NOMO-1 (cell line): ENCODE measurements around the gene AP1M2.
A peak's percentile ranks its signal among the peaks of the same experiment; 100 is the strongest.
"Not testable (repeated sequence)": the region's sequence is repeated elsewhere in the genome, so short reads cannot be mapped to it uniquely, and the experiment has no call there.

Source experiments
- DNase-seq, 2 experiments: peaks; one replicate each; lab custom pipeline; 2025; ENCODE audit not compliant: unreplicated experiment in 2 of 2; lab: John Stamatoyannopoulos, UW

The AP1M2 gene

DNA sequence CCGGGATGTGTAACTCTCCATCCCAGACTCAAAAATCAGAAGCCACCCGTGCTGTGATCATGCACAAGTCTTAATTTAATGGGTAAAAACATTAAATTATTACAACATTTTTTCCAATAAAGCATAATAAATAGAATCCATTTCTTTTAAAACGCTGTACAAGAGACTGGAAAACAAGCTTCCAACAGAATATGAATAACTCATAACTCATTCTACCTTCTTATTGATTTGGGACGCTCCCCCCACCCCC is 20.8 kb downstream of the AP1M2 start:
- DNase-seq: no peak

DNA sequence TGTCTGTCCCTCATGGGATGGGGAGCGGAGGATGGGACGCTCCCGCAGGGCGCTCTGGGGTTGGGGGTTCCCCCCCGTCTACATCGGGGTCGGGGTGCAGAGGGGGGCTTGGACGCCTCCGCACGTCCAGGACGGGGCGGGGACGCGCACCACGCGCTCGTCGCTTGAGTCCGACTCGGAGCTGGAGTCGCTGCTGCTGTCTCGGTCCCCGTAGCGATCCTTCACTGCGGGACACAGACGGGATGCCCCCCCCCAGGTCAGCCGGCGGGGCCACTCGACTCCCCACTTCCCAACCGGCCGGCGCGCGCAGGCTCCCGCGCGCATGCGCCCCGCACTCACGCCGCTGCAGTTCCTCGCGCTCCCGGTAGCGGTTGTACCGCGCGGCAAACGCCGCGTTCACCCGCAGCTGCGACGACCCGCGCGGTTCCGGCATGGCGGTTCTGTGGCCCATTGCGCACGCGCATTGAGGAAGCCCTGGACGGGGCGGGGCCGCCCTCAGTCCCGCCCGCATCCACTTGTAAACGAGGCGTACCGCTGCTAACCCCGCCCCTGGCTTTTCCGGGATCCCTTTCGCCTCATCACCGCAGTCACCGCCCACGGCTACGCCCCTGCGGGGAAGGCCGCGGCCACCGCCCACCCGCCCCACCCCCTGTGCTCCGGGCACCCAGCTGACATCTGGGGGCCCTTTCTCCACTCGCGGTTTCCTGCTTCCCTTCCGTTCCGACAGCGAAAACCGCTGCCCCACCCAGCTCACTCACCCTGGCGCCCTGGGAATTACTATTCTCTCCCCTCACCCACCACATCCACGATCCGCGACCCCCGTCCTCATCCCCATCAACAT is 21.3 kb downstream of the AP1M2 start, which contains the start of gene KRI1:
KRI1 (minus strand) TSS at position 444 of the 841 bp plus-strand sequence; CDS start at position 433, 11 bp downstream.
- DNase-seq: peak; percentile 98

DNA sequence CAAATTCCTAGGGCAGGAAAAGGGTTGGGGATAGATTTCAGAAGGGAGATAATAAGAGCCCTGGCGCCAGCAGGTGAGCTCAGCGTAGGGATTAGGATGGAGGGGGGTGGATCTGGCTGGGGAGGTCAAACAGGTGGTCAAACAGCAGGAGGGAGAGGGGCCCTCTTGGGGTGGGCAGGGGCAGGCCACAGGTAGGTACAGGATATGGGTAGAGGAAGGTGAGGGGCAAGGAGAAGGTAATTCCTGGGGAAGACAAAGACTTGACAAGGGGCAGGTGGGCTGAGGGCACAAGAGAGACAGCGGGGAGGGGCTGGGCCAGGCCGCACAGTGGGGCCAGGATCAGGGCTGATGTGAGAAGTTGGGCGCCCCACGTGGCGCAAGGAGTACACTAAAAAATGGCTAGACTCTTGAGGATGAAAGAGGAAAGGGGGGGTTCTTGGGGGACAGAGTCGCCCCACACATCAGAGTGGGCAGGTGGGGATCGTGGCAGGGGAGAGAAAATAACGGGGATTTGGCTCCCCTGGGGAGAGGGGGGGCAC is 22.0 kb downstream of the AP1M2 start:
- DNase-seq: peak; percentile 47 to 70

DNA sequence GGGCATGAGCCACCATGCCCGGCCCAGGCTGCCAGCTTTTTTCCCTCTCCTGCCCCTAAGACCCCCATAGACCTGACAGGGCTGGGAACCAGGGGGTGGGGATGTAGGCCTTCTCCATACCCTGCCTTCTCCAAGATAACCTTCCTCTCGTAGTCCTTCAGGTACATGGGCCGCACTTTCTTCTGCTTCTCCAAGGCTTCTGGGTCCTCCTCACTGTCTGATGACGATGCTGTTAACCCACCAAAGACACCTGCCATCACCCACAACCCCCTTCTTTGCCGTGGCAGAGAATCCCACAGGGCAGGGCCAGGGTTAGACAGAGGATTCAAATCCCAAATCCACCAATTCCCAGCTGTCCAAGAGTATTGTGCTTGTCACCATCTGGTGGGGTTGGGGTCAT is 24.5 kb downstream of the AP1M2 start:
- no peak for DNase-seq

DNA sequence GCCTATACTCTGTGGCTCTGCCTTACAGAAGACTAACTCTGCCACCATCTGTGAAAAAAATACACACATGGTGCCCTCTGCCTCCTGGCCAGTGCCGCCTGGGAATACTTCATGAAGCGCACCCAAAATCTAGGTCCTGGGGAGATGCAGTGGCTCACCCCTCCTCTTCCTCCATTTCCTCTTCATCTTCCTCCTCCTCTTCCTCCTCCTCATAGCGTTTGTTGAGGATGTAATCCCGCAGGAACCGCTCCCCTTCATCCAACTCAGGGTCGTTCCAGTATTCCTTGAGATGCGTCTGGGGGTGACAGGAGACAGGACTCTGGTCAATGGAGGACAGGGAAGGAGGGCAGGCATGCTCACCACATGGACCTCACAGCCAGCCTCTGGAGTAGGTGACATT is 27.0 kb downstream of the AP1M2 start:
- no peak for DNase-seq

DNA sequence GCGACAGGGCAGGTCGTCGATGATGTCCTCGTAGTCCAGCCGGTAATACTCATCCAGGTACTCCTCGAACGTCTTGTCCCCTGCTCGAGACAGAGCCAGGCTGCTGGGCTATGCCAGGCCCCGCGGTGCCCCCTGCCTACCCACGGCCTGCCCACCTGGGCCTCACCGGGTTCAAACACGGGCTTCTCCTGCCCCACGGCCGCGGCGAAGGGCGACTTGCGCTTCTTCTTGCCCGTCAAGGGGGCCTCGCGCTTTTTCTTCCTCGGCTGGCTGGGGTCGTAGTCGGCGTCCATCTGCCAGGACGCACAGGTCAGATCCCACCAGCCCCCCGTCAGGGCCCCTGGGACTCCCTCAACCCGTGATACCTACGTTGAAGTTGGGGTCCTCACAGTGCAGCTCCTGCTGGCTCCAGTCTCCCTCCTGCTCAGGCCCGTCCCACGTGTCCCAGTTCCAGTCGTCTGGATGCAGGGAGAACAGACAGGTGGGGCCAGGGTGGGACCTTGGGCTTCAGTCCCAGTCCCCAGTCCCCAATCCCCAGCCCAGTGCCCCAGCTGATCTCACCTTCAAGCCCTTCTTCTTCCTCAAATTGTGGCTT is 29.4 kb downstream of the AP1M2 start:
- DNase-seq: no peak

DNA sequence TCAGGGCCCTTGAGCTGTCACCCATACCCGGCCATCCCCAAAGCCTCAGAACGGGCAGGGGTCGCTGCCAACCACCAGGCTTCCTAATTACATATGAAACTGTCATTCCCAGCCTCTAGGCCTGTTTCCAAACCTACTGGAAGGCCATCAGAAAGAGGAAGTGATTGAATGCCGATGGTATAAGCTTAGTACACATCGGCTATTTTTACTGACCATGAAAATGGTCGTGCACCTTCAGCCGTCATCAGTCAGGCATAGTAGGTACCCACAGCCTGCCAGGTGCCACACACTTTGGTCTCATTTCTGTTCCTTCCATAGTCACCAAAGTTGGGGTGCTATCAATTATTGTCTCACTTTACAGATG is 31.5 kb downstream of the AP1M2 start:
- DNase-seq: no peak

DNA sequence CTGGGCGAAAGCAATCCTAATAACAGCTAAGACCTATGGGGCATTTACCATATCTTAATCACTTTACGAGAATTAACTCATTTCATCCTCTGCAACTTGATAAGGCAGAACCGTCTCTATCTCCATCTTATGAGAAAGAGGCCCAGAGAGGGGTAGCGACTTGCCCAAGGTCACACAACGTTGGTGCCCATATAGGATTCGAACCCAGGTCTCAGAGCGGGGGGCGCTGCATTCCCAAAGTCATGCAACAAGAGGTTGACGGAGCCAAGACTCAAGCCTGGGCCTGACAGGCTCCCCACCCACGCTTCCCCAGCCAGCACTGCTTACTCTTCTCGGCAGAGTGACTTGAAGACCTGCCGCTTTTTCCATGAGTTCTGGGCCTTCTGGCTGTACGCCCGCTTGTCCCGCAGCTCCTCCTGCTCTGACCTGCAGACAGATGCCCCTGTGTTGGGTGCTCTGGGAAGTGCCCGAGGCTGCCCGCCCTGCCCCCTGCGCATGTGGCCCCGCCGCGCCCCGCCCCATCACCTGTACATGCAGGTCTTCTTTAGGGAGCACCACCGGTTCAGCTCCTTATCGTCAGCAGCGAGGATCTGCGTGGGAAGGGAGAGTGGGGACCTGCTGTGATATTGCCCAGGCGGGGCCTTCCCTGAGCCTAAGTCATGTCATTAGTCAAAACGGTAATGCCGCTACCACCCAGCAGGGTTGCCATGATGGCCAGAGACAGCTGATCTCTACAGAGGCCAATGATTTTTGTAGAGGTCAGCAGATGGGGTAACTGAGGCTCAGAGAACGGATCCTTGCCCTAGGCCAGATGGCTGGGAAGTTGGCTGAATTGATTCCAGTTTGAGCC is 32.1 kb downstream of the AP1M2 start:
- no peak for DNase-seq

DNA sequence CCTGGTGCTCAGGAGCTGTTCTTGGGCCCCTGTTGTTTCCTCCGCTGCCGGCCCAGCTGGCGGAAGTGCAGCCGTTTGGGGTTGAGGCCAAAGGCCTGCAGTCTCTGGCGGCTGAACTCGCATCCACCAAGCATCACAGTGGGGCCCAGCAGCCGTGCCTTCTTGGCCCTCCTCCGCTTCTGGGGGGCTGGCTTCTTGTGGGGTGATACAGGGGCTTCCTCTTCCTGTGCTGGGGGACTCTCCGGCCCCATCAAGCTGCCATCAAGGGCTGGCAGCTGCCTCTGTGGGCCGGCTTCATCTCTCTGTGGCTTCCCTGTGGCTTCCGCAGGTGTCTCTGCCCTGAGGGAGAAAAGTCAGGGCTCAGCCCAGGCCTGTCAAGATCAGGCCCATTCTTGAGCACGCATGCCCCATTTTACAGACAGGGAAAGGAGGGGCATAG is 33.1 kb downstream of the AP1M2 start:
- DNase-seq: no peak

DNA sequence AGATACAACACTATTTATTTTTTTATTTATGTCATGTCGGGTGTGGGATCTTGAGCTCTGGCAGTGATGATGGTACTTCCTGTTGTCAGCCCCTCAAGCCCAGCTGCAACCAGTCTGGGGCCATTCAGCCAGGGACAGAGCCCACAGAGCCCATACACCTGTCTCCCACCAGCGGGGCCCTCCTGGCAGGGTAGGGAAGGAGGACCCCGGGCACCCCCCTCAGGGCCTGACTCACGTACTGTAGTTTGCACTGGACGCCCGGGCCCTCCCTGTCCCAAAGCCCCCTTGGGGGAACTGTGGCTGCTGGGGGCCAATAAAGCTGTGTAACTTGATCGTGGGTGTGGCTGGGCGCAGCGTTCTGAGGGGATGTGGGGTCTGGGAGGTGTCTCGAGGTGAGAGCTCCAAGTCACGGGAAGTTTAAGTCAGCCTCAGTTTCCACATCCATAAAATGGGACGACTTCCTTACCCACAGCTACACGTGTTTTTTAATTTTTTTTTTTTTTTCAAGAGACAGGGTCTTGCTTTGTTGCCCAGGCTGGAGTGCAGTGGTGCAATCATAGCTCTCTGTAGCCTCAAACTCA is 33.9 kb downstream of the AP1M2 start:
- no peak for DNase-seq

DNA sequence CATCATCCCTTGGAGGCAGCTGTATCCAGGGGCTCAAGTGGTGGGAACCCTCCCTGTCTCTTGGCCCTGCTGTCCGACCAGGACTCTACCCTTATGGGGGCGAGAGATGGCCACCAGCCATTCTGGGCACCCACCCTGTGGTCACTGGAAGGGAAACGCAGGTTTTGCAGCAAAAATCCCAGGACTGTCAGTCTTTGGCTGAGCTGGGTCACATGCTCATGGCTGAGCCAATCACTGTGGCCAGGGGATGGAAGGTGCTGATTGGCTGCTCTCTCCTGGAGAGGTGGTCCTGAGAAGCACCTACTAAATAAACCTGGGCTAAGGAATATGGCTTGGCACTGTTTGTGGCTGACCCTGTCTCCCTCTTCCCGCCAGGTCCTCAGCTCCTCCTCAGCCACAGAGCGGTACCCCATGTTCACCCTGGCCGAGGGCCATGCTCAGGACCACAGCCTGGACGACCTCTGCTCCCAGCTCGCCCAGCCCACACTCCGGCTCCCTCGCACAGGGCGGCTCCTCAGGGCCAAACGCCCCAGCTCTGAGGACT is 34.5 kb downstream of the AP1M2 start:
- DNase-seq: no peak

DNA sequence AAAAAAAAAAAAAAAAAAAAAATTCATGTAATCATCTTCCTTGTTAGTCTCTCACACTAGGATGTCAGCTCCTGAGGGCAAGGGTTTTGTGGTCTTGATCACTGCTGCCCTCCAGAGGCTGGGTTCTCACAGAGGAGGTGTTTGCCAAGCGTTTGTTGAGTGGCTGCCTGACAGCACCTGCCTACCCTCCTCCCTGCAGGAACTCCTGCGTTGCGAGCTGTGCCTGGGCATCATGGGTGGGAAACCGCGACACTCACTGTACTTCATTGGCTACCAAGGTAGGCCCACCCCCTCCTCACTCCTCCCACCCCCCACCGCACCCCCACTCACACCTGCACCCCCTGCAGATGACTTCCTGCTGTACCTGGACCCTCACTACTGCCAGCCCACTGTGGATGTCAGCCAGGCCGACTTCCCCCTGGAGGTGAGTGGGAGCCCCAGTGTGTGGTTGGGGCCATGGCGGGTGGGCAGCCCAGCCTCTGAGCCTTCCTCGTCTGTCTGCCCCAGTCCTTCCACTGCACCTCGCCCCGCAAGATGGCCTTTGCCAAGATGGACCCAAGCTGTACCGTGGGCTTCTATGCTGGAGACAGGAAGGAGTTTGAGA is 35.3 kb downstream of the AP1M2 start:
- peak; percentile 52 to 63 for DNase-seq

DNA sequence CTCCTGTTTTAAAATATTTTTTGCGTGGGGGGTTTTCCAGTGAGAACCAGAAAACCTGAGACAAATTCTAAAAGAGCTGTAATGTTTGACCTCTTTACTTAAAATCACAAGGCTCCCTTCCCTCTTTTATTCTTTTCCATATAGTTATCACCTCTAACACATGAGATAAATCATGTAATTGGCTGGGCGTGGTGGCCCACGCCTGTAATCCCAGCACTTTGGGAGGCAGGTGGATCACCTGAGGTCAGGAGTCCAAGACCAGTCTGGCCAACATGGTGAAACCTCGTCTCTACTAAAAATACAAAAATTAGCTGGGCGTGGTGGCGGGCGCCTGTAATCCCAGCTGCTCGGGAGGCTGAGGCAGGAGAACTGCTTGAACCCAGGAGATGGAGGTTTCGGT is 36.1 kb downstream of the AP1M2 start:
- DNase-seq: not testable (repeated sequence)

DNA sequence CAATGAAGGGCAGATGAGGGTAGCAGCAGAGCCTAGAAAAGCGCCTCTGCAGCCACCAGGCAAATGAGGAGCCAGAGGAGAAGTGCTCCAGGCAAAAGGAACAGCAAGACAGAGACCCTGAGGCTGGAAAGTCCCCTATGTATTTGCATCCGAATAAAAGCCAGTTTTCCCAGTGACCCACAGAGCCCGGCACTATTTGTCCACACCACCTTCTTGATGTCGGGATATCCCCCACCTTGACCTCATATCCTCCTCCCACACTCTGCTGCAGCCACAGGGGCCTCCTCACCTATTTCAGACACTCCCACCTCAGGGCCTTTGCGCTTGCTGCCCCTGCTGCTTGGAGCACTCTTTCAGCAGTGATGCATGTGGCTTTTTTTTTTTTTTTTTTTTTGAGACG is 36.8 kb downstream of the AP1M2 start:
- DNase-seq: no peak

DNA sequence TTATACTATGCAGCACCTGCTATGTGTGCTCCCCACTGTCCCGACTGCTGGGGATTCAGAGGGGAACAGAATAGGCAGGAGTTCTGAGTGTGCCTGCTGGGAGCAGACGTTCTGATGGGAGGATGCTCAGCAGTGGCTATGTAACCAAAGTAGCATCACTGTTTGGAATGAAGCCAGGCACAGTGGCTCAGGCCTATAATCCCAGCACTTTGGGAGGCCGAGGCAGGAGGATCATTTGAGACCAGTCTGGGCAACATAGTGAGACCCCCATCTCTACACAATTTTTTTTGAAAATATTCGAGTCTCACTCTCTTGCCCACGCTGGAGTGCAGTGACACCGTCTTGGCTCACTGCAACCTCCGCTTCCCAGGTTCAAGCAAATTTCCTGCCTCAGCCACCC is 37.4 kb downstream of the AP1M2 start:
- no peak for DNase-seq

DNA sequence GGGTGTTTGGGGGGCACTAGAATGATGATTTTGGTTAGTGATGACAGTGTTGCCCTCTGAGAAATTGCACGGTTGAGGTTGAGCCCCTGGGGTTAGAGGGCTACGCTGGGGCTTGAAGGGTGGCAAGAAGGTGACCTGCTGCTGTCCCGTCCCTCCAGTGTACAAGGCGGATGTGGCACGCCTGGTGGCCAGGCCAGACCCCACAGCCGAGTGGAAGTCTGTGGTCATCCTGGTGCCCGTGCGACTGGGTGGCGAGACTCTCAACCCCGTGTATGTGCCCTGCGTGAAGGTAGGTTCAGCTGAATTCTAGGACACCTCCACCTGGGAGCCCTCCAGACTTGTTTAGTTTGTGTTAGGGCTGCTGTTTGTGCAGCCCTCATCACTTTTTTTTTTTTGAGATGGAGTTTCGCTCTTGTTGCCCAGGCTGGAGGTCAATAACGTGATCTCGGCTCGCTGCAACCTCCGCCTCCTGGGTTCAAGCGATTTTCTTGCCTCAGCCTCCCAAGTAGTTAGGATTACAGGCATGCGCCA is 38.3 kb downstream of the AP1M2 start:
- DNase-seq: no peak

DNA sequence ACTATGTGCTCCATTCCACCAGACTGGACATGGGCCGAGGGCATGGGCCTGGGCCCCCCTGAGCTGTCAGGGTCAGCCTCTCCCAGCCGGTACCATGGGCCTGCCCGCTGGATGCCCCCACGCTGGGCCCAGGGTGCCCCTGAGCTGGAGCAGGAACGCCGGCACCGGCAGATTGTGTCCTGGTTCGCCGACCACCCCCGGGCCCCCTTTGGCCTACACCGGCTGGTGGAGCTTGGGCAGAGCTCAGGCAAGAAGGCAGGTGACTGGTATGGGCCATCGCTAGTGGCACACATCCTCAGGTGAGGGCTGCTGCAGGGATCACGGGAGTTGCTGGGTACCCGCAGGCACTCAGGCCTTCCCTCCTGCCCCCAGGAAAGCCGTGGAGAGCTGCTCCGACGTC is 40.3 kb downstream of the AP1M2 start:
- no peak for DNase-seq

DNA sequence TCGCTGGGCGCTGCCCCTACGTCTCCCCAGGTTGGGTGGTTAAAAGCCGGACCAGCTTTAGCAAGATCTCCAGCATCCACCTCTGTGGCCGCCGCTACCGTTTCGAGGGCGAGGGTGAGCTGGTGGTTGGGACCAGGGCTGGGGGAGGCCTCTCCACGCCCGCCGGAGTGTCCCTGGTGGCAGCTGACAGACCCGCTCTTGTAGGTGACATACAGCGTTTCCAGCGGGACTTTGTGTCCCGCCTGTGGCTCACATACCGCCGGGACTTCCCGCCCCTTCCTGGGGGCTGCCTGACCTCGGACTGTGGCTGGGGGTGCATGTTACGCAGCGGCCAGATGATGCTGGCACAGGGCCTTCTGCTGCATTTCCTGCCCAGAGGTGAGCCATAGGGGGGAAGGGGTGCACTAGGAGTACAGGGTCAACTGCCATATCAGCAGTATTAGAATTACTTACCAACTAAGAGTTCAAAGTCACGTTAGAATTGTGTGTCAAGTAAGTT is 42.3 kb downstream of the AP1M2 start:
- no peak for DNase-seq

DNA sequence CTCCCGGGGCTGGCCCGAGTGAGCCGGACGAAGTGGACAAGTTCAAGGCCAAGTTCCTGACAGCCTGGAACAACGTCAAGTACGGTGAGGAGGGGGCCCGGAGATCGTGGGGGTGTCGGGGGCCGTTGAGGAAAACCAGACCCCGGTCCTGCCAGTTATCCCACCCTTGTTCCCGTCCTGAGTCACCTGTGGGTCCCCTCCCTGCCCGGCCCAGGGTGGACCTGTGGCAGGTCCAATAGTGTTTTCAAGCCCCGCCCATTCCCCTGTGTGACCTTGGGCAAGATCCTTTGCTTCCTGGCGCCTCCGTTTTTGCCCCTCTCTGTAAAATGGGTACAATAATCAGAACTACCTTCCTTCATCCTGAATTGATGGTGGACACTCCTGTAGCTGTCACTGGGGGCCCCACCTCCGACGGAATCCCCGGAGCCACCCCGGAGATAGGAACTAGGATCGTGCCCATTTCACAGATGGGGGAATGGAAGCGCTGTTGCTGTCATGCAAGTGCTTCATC is 42.8 kb downstream of the AP1M2 start:
- DNase-seq: peak in 1 of 2 experiments; percentile 11
